ENCODE data around the gene U2AF1.
"Not testable (repeated sequence)": the region's sequence is repeated elsewhere in the genome, so short reads cannot be mapped to it uniquely, and the experiment has no call there.

U2AF1 gene

GRCh38 chr21:43076643-43077042 lies 30.7 kb downstream of the U2AF1 start:
- DNase-seq (ENCODE audit: low spot score) = not testable (repeated sequence)

GRCh38 chr21:43076023-43076637 lies 31.2 kb downstream of the U2AF1 start:
- not testable (repeated sequence) for DNase-seq (ENCODE audit: low spot score)

GRCh38 chr21:43075170-43076022 lies 32.0 kb downstream of the U2AF1 start, which contains the start of gene CBS:
CBS (minus strand) TSS chr21:43075835; CDS start chr21:43072193, 3,642 bp downstream.
- not testable (repeated sequence) for DNase-seq (ENCODE audit: low spot score)

- DNase-seq (ENCODE audit: low spot score) = not testable (repeated sequence)
Measured at GRCh38 chr21:43074401-43075169, 32.8 kb downstream of the U2AF1 start.

- not testable (repeated sequence) for DNase-seq (ENCODE audit: low spot score)
Measured at GRCh38 chr21:43072742-43073141, 34.6 kb downstream of the U2AF1 start.

GRCh38 chr21:43069682-43070081 lies 37.7 kb downstream of the U2AF1 start:
- not testable (repeated sequence) for DNase-seq (ENCODE audit: low spot score)

- DNase-seq (ENCODE audit: low spot score) = not testable (repeated sequence)
Measured at GRCh38 chr21:43068065-43068464, 39.3 kb downstream of the U2AF1 start.

GRCh38 chr21:43066690-43067089 lies 40.7 kb downstream of the U2AF1 start:
- DNase-seq (ENCODE audit: low spot score) = not testable (repeated sequence)

- not testable (repeated sequence) for DNase-seq (ENCODE audit: low spot score)
Measured at GRCh38 chr21:43065991-43066390, 41.4 kb downstream of the U2AF1 start.

GRCh38 chr21:43064265-43064917 lies 43.0 kb downstream of the U2AF1 start:
- not testable (repeated sequence) for DNase-seq (ENCODE audit: low spot score)

GRCh38 chr21:43062955-43063664 lies 44.3 kb downstream of the U2AF1 start:
- not testable (repeated sequence) for DNase-seq (ENCODE audit: low spot score)

- not testable (repeated sequence) for DNase-seq (ENCODE audit: low spot score)
Measured at GRCh38 chr21:43053112-43053511, 54.3 kb downstream of the U2AF1 start.

- DNase-seq (ENCODE audit: low spot score) = not testable (repeated sequence)
Measured at GRCh38 chr21:43045876-43046821, 61.2 kb downstream of the U2AF1 start.

- DNase-seq (ENCODE audit: low spot score) = not testable (repeated sequence)
Measured at GRCh38 chr21:43045165-43045875, 62.0 kb downstream of the U2AF1 start.

GRCh38 chr21:43044547-43044946 lies 62.8 kb downstream of the U2AF1 start:
- not testable (repeated sequence) for DNase-seq (ENCODE audit: low spot score)

- DNase-seq (ENCODE audit: low spot score) = not testable (repeated sequence)
Measured at GRCh38 chr21:43043291-43043690, 64.1 kb downstream of the U2AF1 start.
